Fibroblast of lung (primary cell): Measurements from ENCODE around the gene ARHGEF3.

Source experiments
- EZH2 ChIP-seq: IDR thresholded peaks from 2 replicates; pipeline ENCODE4 v1.5.1; 2012; ENCODE audit warnings: low read length, control low read depth, mild to moderate bottlenecking; ENCODE audit errors: missing control alignments
- TF ChIP-seq, protein P1 (sequence below), 2 donors: IDR thresholded peaks in 1 of 2; conservative IDR thresholded peaks in 1 of 2; 1 replicate in 1 of 2; 2 replicates in 1 of 2; pipeline ENCODE4 v1.5.1; 2011 to 2012; ENCODE audit warnings: low read length in 2 of 2, control low read depth in 1 of 2, inconsistent platforms in 1 of 2, low read depth in 1 of 2, mild to moderate bottlenecking in 1 of 2

DNA sequence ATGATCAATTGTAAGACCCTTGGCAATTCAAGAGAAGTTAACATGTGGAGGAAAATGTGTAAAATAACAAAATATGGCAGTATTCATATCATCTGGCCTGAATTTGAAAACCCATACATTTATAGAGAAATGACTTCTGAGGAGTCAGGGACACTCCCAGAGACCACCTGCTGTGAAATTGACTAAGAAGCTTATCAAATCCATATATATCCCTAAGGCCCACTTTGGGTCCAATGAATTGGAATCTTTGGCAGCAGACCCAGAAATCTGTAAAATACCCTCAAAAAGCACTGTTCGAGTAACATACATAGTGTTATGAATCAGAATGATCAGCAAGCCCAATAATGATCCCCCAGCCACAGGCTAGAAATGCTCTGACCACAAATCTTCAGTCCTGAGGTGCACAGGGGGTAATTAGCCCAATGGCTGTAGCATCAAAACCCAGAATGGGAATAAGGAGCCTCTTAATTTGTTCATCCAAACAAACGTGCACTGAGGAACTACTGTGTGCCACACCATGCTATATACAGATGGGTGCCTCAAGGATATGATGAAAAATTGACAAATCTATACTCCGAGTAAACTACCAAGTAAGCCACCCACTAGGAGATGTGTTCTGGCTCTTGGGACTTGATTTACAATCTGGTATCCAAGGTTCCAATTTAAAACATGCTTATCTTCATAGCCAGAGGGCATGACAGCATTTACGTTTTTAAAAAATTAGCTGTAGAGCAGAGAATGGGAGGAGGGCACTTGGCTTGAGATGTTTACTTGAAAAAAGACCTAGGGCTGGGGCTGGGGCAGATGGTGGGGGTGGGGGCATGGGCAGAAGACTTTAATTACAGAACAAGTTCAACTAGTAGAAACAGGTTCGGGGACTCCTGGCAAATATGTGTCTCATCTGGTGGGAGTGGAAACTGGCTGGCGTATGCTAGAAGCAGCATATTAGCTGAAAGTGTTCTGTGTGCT is 9.1 kb upstream of the ARHGEF3 start:
- TF ChIP-seq, protein P1, sequence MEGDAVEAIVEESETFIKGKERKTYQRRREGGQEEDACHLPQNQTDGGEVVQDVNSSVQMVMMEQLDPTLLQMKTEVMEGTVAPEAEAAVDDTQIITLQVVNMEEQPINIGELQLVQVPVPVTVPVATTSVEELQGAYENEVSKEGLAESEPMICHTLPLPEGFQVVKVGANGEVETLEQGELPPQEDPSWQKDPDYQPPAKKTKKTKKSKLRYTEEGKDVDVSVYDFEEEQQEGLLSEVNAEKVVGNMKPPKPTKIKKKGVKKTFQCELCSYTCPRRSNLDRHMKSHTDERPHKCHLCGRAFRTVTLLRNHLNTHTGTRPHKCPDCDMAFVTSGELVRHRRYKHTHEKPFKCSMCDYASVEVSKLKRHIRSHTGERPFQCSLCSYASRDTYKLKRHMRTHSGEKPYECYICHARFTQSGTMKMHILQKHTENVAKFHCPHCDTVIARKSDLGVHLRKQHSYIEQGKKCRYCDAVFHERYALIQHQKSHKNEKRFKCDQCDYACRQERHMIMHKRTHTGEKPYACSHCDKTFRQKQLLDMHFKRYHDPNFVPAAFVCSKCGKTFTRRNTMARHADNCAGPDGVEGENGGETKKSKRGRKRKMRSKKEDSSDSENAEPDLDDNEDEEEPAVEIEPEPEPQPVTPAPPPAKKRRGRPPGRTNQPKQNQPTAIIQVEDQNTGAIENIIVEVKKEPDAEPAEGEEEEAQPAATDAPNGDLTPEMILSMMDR (conservative IDR thresholded peaks at IDR 0.05 in 1 of 2, IDR thresholded peaks at IDR 0.05 in 1 of 2; ENCODE audit: low read depth in 1 of 2, low read length in 2 of 2), result no peak
- TF ChIP-seq EZH2, result no peak
